ENCODE data around the gene KCNB1.

- TF ChIP-seq EP300 (IDR thresholded peaks at IDR 0.05): no peak
- TF ChIP-seq, protein P1, sequence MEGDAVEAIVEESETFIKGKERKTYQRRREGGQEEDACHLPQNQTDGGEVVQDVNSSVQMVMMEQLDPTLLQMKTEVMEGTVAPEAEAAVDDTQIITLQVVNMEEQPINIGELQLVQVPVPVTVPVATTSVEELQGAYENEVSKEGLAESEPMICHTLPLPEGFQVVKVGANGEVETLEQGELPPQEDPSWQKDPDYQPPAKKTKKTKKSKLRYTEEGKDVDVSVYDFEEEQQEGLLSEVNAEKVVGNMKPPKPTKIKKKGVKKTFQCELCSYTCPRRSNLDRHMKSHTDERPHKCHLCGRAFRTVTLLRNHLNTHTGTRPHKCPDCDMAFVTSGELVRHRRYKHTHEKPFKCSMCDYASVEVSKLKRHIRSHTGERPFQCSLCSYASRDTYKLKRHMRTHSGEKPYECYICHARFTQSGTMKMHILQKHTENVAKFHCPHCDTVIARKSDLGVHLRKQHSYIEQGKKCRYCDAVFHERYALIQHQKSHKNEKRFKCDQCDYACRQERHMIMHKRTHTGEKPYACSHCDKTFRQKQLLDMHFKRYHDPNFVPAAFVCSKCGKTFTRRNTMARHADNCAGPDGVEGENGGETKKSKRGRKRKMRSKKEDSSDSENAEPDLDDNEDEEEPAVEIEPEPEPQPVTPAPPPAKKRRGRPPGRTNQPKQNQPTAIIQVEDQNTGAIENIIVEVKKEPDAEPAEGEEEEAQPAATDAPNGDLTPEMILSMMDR (IDR thresholded peaks at IDR 0.05): no peak
Measured at GRCh38 chr20:49521356-49521755, 38.9 kb upstream of the KCNB1 start.

Data from upper lobe of left lung (tissue), 4 donors.